HG02642 (cell line): ENCODE measurements around the gene DNAJC10.

ENCODE experiments used
- ATAC-seq: cut with Tn5 transposase; IDR thresholded peaks from one replicate; pipeline ENCODE4 v1.9.1; 2021; ENCODE audit warnings: mild to moderate bottlenecking; ENCODE audit not compliant: unreplicated experiment, poor library complexity

DNAJC10 gene

GRCh38 chr2:182831101-182831500 is 115.0 kb downstream of the DNAJC10 start:
- ATAC-seq = no peak

GRCh38 chr2:182831921-182832320 is 115.9 kb downstream of the DNAJC10 start:
- no peak for ATAC-seq

GRCh38 chr2:182833084-182833854 is 117.2 kb downstream of the DNAJC10 start:
- ATAC-seq = no peak

GRCh38 chr2:182834293-182834692 is 118.2 kb downstream of the DNAJC10 start:
- no peak for ATAC-seq

GRCh38 chr2:182836451-182836850 is 120.4 kb downstream of the DNAJC10 start:
- no peak for ATAC-seq
